ENCODE results near the gene SYCP2.

DNA sequence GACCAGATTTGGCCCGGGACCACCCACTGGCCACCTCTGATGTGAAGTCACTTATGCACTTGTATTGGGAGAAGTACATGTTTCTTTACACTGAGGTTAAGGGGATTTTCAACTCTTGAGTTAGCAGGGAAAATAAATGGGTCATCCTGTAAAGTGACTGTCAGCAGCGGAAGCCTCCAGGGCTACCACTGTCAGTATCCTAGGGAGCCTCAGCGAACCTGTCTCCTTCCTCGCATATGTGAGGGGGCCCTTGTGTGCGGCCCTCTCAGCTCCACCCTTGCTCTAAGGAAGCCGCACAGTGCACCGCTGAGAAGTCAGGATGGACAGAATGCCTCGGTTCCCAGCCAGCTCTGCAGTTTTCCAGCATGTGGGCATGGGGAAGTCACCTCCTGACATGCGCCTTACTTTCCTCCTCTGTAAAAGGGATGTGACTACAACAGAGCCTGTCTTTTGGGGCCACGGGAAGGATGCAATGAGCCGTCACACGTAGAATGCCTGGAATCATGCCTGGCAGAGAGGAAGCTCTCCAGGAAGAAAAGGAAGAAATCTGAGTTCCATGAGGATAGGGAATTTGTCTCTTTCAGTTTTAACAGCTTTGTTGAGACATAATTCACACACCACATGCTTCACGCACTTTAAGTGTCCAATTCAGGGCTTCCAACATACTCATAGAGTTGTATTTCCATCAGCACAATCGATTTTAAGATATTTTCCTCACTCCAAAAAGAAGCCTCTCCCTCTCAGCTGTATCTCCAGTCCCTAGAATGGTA is 115.4 kb downstream of the SYCP2 start:
- TF ChIP-seq POLR2A (IDR thresholded peaks at IDR 0.05): no peak
- TF ChIP-seq, protein P1, sequence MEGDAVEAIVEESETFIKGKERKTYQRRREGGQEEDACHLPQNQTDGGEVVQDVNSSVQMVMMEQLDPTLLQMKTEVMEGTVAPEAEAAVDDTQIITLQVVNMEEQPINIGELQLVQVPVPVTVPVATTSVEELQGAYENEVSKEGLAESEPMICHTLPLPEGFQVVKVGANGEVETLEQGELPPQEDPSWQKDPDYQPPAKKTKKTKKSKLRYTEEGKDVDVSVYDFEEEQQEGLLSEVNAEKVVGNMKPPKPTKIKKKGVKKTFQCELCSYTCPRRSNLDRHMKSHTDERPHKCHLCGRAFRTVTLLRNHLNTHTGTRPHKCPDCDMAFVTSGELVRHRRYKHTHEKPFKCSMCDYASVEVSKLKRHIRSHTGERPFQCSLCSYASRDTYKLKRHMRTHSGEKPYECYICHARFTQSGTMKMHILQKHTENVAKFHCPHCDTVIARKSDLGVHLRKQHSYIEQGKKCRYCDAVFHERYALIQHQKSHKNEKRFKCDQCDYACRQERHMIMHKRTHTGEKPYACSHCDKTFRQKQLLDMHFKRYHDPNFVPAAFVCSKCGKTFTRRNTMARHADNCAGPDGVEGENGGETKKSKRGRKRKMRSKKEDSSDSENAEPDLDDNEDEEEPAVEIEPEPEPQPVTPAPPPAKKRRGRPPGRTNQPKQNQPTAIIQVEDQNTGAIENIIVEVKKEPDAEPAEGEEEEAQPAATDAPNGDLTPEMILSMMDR (IDR thresholded peaks at IDR 0.05): no peak

Measured in heart left ventricle (tissue), 13 donors.